ENCODE results near the gene KCNK2. TPM values are rescaled to one million over a fixed set of nuclear protein-coding genes. Genes with fewer than 3 reads are reported as not detected.

The KCNK2 gene
- polyA plus RNA-seq, 1 donor (not counting 4 experiments of a cell fraction or from before 2014, with no cell fraction given), result 0.10 TPM

- no peaks in the 10 kb centered on the region for H3K9me1 ChIP-seq (ENCODE audit: control insufficient read depth, extremely low read depth, insufficient read depth, low read length)
- H2AFZ ChIP-seq (ENCODE audit: control insufficient read depth, low read length), result no peak overlapping the region
- no peak for FAIRE-seq
- H3K4me2 ChIP-seq (ENCODE audit: control insufficient read depth, extremely low read depth, insufficient read depth, low read depth, low read length), result no peak overlapping the region
- TF ChIP-seq CTCF (optimal IDR thresholded peaks at IDR 0.05 in 1 of 3, IDR thresholded peaks at IDR 0.05 in 1 of 3, conservative IDR thresholded peaks at IDR 0.05 in 1 of 3; ENCODE audit: extremely low read depth in 1 of 3, insufficient read depth in 2 of 3, low read length in 3 of 3) (no peak), EZH2 (IDR thresholded peaks at IDR 0.05; ENCODE audit: low read length) (no peak)
- peaks cover 11% of the 10 kb centered on the region for H3K27me3 ChIP-seq (ENCODE audit: control insufficient read depth, extremely low read depth, insufficient read depth, low read length)
- no peaks in the 10 kb centered on the region for H3K79me2 ChIP-seq (ENCODE audit: control insufficient read depth, insufficient read depth, low read length)
- dilution Hi-C loops (cut with MboI; ENCODE audit: extremely low pct_ligation_motif_present, low sequenced_read_pairs), result no loop called here
- H3K36me3 ChIP-seq (ENCODE audit: control insufficient read depth in 2 of 2, extremely low read depth in 1 of 2, insufficient read depth in 2 of 2, low read length in 2 of 2), result no peaks in the 10 kb centered on the region
- no peak for DNase-seq (ENCODE audit: low read depth, low spot score)
- H3K9ac ChIP-seq (ENCODE audit: control insufficient read depth, extremely low read depth, insufficient read depth, low read length), result no peak overlapping the region
- no peaks in the 10 kb centered on the region for H4K20me1 ChIP-seq (ENCODE audit: control insufficient read depth, extremely low read depth, insufficient read depth, low read length)
- H3K27ac ChIP-seq (ENCODE audit: control insufficient read depth, insufficient read depth, low read length), result no peak overlapping the region
- H3K4me3 ChIP-seq (ENCODE audit: control insufficient read depth in 2 of 3, extremely low read depth in 1 of 3, insufficient read depth in 2 of 3, low read depth in 1 of 3, low read length in 3 of 3), result no peak overlapping the region
- H3K4me1 ChIP-seq (ENCODE audit: control insufficient read depth, extremely low read depth, insufficient read depth, low read length), result peaks cover 6% of the 10 kb centered on the region
- H3K9me3 ChIP-seq (ENCODE audit: control insufficient read depth, low read depth, low read length), result no peaks in the 10 kb centered on the region
These were observed 5.1 kb downstream of the KCNK2 start for GRCh38 chr1:215087603-215088002.

- Histone ChIP-seq H2AFZ (ENCODE audit: control insufficient read depth, low read length) (no peak overlapping the region), H3K9ac (ENCODE audit: control insufficient read depth, extremely low read depth, insufficient read depth, low read length) (no peak overlapping the region), H3K4me3 (ENCODE audit: control insufficient read depth in 2 of 3, extremely low read depth in 1 of 3, insufficient read depth in 2 of 3, low read depth in 1 of 3, low read length in 3 of 3) (no peak overlapping the region), H3K27ac (ENCODE audit: control insufficient read depth, insufficient read depth, low read length) (no peak overlapping the region), H3K9me3 (ENCODE audit: control insufficient read depth, low read depth, low read length) (no peaks in the 10 kb centered on the region), H3K4me1 (ENCODE audit: control insufficient read depth, extremely low read depth, insufficient read depth, low read length) (no peaks in the 10 kb centered on the region), H3K4me2 (ENCODE audit: control insufficient read depth, extremely low read depth, insufficient read depth, low read depth, low read length) (no peak overlapping the region), H3K79me2 (ENCODE audit: control insufficient read depth, insufficient read depth, low read length) (no peaks in the 10 kb centered on the region), H3K27me3 (ENCODE audit: control insufficient read depth, extremely low read depth, insufficient read depth, low read length) (no peaks in the 10 kb centered on the region), H4K20me1 (ENCODE audit: control insufficient read depth, extremely low read depth, insufficient read depth, low read length) (no peaks in the 10 kb centered on the region), H3K9me1 (ENCODE audit: control insufficient read depth, extremely low read depth, insufficient read depth, low read length) (no peaks in the 10 kb centered on the region), H3K36me3 (ENCODE audit: control insufficient read depth in 2 of 2, extremely low read depth in 1 of 2, insufficient read depth in 2 of 2, low read length in 2 of 2) (no peaks in the 10 kb centered on the region)
- dilution Hi-C loops (cut with MboI; ENCODE audit: extremely low pct_ligation_motif_present, low sequenced_read_pairs), result no loop called here
- no peak for FAIRE-seq
- DNase-seq (ENCODE audit: low read depth, low spot score), result no peak
- TF ChIP-seq CTCF (optimal IDR thresholded peaks at IDR 0.05 in 1 of 3, IDR thresholded peaks at IDR 0.05 in 1 of 3, conservative IDR thresholded peaks at IDR 0.05 in 1 of 3; ENCODE audit: extremely low read depth in 1 of 3, insufficient read depth in 2 of 3, low read length in 3 of 3), result no peak
- no peak for TF ChIP-seq EZH2 (IDR thresholded peaks at IDR 0.05; ENCODE audit: low read length)
These were observed 11.8 kb downstream of the KCNK2 start for GRCh38 chr1:215094381-215094780.

Measured in keratinocyte (primary cell).